ENCODE measurements around the gene USP3. TPM values are rescaled to one million over a fixed set of nuclear protein-coding genes. Genes with fewer than 3 reads are reported as not detected.

USP3 gene
- total RNA-seq, 1 donor from 2014 or later = 13.7 TPM

GRCh38 chr15:63556246-63556645 lies 51.9 kb downstream of the USP3 start:
- DNase-seq (ENCODE audit: missing footprints) = no peak
- no peak for ATAC-seq
- intact Hi-C loops (cut with DNase I) = no loop called here

DNA sequence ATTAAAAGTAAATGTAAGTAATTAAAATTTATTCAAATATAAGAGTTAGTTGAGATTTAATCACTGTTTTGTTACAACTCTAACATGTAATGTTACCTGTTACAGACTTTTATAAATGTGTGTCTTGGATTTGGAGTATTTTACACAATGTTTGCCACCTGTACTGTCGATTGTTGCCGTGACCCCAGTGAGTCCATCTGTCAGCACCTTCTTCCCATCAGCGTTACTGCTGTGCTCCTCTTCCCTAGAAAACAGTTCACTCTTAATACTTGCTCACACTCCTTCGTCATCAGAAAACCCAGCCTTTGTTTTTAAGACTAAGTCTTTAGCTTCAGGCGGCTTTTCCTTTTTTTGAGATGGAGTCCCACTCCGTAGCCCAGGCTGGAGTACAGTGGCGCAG lies 52.3 kb downstream of the USP3 start:
- ATAC-seq (no peak), DNase-seq (ENCODE audit: missing footprints) (no peak)
- intact Hi-C loops (cut with DNase I) = no loop called here

DNA sequence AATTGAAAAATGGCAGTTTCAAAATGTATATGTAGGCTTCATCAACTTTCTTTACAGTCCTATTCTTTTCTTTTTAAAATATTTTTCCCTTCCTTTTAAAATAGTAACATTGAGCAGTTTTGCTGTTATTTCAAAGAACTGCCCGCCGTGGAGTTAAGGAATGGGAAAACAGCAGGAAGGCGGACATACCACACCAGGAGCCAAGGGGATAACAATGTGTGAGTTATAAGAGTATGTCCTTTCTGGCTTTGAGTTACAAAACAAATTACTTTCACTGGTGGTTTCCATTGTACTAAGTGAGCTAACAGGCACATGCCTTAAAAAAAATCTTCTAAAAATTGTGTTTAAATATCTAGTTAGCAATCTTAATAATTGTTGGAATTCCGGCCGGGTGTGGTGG lies 55.4 kb downstream of the USP3 start:
- intact Hi-C loops (cut with DNase I) = no loop called here
- ATAC-seq (no peak), DNase-seq (ENCODE audit: missing footprints) (no peak)

GRCh38 chr15:63560741-63561448 lies 56.5 kb downstream of the USP3 start:
- intact Hi-C loops (cut with DNase I) = no loop called here
- ATAC-seq (no peak), DNase-seq (ENCODE audit: missing footprints) (no peak)

DNA sequence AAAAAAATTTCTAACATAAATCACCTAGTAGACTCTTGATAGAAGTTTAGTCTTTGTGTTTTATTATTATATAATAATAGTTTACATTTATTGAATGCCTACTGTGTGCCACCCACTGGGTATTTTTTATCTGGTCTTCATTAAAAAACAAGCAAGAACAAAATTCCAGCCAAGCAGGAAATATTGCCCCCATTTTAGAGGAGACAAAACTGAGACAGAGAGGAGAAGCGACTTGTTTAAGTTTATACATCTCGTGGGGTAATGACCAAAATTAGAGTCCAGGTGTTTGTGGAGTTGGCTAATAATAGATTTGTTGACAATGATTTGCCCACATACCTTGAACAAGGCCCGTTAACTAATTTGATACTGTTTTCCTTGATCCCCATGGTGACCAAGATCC lies 59.7 kb downstream of the USP3 start:
- no peak for ATAC-seq
- DNase-seq (ENCODE audit: missing footprints) = no peak

DNA sequence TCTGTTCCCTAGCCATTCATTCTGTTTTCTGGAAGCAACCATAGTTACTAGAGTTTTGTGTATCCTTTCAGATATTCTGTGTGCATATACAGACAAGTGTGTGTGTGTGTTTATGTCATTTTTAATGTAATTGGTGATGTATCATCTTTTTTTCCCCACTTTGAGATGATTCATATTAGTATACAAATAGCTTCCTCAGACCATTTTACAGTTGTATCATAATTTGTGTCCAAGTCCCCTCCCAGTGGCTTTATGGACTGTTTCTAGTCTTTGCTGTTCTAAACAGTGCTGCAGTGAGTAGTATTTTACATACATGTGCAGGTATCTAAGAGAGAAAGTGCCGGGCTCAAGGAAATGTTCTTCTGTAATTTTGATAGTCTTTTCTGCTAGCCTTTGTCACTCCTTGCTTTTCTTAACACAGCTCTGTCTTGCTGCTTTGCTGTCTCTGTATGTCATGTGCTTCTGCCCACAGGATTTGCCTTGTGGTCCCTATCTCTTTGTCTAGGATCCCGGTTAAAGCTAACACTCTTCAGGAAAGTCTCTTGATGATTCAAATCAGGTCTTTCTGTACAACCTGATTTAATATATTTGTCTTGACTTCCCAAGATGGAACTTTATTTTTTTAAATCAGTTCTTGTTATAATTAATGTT lies 61.3 kb downstream of the USP3 start:
- intact Hi-C loops (cut with DNase I) = no loop called here
- no peak for ATAC-seq

More for the DNA sequence above, 59.7 kb downstream of the USP3 start:
- intact Hi-C loops (cut with DNase I) = no loop called here

DNA sequence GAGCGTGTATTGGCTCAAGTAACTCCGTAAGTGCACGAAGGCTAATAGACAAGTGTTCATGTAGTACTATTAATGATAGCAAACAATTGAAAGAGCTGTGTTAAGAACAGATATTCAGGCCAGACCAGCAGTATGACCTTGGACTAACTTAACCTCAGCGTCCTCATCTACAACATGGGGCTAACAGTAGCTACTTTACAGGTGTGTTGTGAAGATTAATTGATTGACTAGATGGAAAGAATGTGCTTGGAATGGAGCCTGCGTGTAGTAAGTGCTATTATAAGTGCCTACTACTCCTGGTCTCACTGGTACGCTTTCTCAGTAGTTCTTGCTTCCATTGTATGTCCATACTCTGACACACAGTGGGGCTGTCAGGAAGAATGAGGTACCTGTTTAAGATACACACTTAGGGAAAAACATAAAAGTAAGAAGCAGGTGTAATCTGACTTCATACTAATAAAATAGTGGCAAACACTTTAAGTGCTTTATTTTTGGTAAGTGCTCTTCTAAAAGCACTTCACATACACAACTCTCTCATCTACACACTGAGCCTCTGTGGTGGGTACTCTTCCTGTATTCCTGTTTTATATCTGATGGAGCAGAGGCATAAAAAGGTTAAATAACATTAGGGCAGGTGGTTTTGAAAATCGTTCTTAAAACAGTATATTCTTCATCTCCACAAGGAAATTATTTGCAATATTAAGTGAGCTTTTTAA lies 68.5 kb downstream of the USP3 start:
- DNase-seq (ENCODE audit: missing footprints) (no peak), ATAC-seq (peak; percentile 59)
- intact Hi-C loops (cut with DNase I) = no loop called here

More for the DNA sequence above, 61.3 kb downstream of the USP3 start:
- no peak for DNase-seq (ENCODE audit: missing footprints)

DNA sequence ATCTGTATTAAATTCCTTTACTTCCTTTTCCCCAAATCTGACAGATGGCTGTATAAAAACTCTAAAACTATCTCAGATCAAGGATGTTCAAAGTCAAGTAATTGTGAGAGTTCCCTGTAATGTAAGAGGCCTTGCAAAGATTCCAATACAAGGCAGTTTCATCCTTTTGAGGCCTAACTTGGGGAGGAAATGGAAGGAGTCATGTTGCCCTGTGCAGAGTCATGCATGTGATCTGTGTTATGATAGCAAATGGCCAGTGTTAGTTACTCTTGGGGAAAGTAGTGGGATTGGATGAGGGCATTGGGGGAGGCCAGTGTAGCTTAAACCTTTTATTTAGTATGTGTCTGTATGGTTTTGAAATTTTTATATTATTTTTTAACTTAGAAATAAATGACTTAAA lies 69.1 kb downstream of the USP3 start:
- DNase-seq (ENCODE audit: missing footprints) (no peak), ATAC-seq (no peak)
- intact Hi-C loops (cut with DNase I) = no loop called here

DNA sequence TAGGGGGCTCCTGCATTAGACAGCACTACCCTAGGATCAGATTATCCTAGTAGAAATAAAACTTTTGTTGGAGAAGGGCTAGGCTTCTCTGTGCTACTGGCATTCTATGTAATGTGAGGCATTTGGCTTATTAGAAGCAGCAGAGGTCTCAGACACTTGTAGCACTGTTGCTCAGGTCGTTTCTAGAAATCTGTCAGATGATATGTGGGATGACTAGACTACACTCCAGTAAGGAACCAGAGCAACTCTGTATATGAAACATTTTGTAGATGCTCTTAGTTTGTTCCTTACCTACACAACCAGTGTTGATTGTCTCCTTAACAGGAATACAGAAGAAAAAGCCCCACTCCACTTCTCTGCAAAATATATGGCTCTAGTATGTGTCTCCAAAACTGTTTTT lies 70.9 kb downstream of the USP3 start:
- ATAC-seq = no peak
- intact Hi-C loops (cut with DNase I) = no loop called here
- DNase-seq (ENCODE audit: missing footprints) = no peak

- DNase-seq (ENCODE audit: missing footprints) (no peak), ATAC-seq (no peak)
- intact Hi-C loops (cut with DNase I) = no loop called here
Measured at GRCh38 chr15:63576441-63576840, 72.0 kb downstream of the USP3 start.

DNA sequence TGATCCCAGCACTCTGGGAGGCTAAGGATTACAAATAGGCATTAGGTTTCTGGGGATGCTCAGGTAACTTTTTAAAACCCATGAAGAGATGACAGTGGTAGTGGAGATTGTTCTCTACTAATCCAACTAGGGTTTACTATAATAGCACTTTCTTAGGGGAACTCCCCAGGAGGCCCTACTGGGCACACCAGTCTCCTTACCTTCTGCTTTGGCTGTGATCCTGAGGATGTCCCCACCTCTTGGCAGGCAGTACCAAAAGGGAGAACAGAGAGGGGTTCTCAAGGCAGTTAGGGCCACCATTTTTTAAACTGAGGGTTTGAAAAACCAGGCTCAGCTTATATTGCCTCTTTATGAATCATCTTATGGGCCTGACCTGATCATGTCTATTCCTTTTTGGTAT lies 77.8 kb downstream of the USP3 start:
- ATAC-seq (no peak), DNase-seq (ENCODE audit: missing footprints) (no peak)
- intact Hi-C loops (cut with DNase I) = no loop called here

- ATAC-seq (no peak), DNase-seq (ENCODE audit: missing footprints) (no peak)
- intact Hi-C loops (cut with DNase I) = no loop called here
Measured at GRCh38 chr15:63582718-63583426, 78.5 kb downstream of the USP3 start.

DNA sequence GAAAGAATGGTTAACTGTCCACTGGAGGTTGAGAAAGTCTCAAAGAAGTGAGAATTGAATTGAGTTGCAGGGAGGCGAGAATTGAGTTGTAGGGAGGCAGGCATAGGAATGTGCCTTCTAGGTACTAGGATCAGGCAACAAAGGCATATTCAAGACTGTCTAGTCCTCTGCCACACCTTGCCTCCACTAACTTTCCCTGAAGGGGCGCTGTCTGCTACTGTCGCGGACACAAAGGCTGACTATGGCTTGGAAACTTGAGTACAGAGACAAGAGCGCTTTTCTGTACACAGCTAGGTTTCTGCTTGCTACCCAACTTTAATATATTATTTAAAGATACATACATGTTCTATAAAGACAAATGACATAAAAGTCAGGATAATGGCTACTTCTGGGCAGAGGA lies 82.4 kb downstream of the USP3 start:
- intact Hi-C loops (cut with DNase I) = no loop called here
- DNase-seq (ENCODE audit: missing footprints) (no peak), ATAC-seq (no peak)

DNA sequence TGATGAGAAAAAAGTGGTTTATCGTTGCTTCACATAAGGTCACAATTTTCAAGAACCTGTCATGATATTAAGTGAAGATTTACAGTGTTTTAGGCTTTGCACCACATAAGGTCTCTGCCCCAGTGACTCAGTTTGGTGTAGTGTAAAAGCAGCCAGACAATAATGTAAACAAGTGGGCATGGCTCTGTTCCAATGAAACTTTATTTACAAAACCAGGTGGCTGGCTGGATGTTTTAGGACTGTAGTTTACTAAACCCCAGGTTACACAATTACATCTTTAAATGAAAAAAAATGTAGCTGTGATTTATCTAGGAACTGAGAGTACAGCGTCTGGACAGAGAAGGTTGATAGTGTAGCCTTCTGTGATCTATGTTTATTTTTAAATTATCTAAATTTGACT lies 83.1 kb downstream of the USP3 start:
- intact Hi-C loops (cut with DNase I) = no loop called here
- no peak for DNase-seq (ENCODE audit: missing footprints)
- ATAC-seq = no peak

DNA sequence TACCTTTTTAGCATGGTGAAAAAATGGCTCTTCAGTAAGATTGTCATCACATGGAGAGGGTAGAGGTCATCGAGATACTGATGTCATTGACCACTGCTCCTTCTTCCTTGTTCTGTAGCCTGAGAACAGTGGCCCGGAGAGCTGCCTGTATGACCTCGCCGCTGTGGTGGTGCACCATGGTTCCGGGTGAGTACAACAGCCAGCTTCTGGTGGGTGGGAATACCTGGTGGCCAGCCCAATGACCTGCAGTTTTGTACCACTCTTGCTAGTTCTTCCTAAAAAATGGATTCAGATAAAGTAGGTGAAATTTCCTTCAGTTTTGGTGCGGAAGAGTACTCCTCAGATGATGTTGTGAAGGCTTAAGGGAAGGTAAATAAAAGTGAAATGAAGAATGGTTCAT lies 84.4 kb downstream of the USP3 start:
- no peak for DNase-seq (ENCODE audit: missing footprints)

GRCh38 chr15:63593705-63594671 lies 89.6 kb downstream of the USP3 start:
- intact Hi-C loops (cut with DNase I) = no loop called here
- ATAC-seq (no peak), DNase-seq (ENCODE audit: missing footprints) (no peak)

More for the DNA sequence above, 84.4 kb downstream of the USP3 start:
- no peak for ATAC-seq
- intact Hi-C loops (cut with DNase I) = no loop called here

DNA sequence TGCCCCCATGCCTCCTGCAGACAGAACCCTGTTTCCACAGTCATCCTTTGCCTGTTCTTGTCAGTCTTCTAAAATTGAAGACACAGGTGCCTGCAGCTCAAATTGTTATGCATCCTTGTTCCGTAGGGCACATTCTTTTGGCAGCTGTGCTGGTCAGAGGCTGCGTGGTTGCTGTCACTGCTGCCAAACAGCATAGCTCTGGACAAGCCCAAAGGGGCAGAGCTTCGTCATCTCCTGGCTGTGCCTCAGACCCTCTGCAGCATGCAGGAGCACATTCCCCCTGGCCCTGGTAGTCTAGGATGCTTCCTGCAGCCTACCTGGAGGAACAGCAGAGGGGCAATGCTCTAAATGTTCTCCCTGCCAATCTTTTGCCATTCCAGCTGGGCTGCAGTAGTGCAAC lies 90.7 kb downstream of the USP3 start:
- DNase-seq (ENCODE audit: missing footprints) = no peak
- intact Hi-C loops (cut with DNase I) = loop anchor here (5.0 kb wide), 1 partner anchor 128 kb away; no protein-coding TSS in a partner anchor
- ATAC-seq = peak; percentile 45

- no peak for DNase-seq (ENCODE audit: missing footprints)
- intact Hi-C loops (cut with DNase I) = loop anchor here (5.0 kb wide), 1 partner anchor 128 kb away; no protein-coding TSS in a partner anchor
- no peak for ATAC-seq
Measured at GRCh38 chr15:63595688-63596087, 91.3 kb downstream of the USP3 start.
